ENCODE results near the gene NET1.

GRCh38 chr10:5428133-5428532 is 15.8 kb downstream of the NET1 start:
- no peak for TF ChIP-seq CTCF (IDR thresholded peaks at IDR 0.05)
- no peak for TF ChIP-seq POLR2A (IDR thresholded peaks at IDR 0.05)

Measured in lower leg skin (tissue), 3 donors.